ENCODE results near the gene C19orf73.
"Not testable (repeated sequence)": the region's sequence is repeated elsewhere in the genome, so short reads cannot be mapped to it uniquely, and the experiment has no call there.

The C19orf73 gene

DNA sequence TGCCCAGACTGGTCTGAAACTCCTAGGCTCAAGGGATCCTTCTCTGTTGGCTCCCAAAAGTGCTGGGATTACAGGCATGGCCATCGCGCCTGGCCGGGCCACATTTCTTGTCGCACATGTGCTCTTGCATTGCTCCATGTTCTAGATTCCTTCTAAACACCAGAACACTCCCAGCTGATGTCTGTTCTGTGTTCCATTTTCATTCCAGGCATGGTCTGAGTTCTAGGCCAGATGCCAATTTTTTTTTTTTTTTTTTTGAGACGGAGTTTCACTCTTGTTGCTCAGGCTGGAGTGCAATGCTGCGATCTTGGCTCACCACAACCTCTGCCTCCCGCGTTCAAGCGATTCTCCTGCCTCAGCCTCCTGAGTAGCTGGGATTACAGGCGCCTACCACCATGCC is 2.9 kb upstream of the C19orf73 start:
- not testable (repeated sequence) for FAIRE-seq

DNA sequence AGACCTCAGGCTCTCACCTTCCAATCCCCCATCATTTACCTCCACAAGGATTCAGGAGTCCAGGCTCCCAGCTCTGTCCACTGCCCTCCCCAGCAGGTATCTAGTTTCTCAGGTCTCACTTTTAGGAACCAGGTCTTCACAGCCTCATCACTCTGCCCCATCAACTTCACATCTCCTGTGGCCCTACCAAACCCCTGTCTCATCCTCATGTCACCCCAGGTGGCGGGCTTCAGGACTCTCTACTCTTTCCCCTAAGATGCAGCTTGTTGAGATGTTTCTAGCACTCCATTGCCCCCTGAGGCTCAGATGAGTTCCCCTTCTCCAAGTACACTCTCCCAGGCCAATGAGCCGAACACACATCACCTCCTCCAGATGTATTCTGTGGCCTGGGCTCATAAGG is 1.9 kb upstream of the C19orf73 start:
- no peak for FAIRE-seq

DNA sequence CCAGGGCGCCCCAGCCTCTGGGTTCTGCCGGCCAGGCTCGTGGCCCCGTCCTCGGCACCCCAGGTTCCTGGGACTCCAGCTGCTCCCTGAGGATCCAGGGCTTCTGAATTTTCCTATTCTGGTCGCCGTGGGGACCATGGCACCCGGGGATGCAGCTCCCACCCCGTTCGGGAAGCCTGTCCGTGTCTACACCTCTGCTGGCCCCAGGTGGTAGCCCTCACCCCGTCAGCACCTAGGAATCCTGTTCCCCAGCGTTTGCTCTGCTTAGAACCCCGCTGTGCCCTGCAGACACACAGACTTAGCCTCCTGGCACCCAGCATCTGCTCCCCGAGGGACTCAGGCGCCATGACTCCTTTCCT is 1.4 kb upstream of the C19orf73 start:
- no peak for FAIRE-seq

DNA sequence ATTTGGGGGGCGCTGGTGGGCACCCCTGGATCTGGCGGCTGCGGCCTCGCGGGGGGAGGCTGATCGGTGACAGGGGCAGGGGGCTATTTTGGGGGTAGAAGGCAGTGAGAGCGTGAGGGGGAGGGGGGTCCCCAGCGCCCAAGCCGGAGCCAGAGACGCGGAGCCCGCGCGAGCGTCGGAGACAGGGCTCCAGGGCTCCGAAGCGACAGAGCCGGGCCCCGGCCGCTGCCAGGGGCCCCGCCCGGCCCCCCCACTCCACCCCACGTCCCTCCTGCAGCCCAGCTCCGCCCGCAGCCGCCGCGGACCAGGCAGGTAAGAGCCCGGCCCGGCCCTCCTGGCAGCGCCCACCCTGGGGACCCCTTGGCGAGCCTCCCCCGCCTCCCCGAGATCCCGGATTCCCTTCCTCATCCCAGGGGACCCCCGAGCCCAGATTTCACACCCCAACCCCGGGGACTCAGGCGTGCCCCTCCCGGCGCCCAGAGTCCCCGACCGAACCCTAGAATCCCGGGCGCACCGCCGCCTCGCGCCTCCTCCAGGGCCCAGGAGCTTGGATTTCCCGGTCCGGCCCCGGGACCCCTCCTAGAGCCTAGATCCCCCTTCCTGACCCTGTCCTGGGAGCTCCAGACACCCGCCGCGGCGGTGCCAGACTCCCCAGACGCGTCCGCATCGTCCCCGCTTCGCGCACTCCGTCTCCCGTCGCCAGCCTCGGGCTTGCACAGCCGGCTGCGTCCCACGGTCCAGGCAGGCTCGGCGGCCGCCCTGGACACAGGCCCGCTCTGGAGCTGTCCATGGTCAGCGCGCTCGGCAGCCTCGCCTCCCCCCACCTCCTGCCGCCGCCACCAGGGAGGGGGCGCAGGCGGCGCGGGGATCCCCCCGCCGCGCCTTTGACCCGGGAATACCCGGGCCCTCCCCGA is 725 bp upstream of the C19orf73 start, which contains the start of gene PPFIA3:
Gene PPFIA3 (plus strand): TSS at position 134 of the 914 bp plus-strand sequence. CDS start 8,330 bp downstream, outside the sequence.
- no peak for FAIRE-seq

DNA sequence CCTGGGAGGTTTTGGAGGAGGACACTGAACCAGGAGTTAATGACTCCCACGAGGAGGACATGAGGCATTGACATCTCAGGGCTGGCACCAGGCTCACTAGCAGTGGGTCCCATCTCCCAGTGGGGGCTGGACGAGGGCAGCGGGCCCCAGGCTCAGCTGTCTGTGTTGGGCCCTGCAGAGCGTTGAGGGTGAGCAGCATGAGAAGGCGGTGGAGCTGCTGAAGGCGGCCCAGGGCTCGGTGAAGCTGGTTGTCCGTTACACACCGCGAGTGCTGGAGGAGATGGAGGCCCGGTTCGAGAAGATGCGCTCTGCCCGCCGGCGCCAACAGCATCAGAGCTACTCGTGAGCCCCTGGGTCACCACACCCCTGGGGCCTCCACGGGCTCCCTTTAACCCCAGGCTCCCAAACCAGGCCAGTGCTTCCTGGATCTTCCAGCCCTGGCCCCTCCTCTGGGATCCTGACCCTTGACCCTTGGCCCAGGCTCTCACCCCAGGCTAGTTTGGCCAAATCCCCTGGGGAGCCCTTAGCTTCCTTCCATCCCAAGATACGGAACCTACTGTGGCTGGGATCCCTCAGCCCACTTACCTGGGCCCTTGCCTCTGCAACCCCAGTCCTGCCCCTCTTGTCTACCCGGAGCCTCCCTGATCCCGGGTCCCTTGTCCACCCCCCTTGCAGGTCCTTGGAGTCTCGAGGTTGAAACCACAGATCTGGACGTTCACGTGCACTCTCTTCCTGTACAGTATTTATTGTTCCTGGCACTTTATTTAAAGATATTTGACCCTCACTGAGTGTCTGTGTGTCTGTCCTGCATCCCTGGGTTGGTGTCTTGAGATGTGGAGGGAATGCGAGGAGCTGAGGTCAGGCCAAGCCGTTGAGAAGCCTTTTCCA is 1.0 kb downstream of the C19orf73 start:
- no peak for FAIRE-seq

DNA sequence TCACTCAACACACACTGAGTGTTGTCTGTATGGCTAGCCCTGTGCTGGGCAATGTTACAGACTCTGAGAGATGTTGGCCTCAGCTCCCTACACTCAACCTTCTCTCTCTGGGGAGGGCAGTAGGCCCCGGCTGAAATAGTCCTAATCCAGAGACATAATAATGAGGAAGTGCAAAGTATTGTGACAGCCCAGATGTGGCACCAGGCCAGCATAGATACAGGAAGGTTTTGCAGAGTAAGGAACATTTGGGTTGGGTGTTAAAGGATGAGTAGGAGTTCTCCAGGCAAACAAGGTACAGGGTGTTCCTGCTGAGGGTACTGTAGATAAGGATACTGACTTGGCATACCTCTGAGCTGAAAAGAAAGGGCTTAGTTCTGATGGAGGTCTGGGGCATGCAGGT is 2.4 kb downstream of the C19orf73 start:
- FAIRE-seq: no peak

DNA sequence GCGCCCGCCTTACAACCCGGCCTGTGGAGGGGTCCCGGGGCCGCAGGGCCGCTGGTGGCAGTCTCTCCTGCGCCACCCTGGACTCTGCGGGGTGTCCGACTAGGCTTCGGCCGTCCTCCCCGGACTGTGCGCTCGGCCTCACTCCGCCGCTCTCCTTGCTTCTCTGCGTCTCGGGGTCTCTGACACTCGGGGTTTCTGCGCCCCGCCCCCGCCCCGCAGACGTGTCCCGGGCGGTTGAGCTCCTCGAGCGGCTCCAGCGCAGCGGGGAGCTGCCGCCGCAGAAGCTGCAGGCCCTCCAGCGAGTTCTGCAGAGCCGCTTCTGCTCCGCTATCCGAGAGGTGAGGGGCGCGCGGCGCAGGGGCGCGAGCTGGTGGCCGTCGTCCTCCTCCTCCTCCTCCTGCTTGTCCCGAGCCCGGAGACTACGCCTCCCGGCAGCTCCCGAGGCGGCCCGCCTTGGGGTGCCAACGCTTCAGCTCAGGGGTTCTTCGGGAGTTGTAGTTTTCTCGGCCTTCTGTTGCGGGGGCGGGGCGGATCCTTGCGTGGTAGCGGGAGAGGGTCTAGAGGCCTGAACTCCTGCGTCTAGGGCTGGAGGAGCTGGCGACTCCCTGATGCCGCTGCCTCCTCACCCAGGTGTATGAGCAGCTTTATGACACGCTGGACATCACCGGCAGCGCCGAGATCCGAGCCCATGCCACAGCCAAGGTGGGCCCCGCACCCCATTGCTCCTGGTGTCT is 4.1 kb downstream of the C19orf73 start:
- no peak for FAIRE-seq

DNA sequence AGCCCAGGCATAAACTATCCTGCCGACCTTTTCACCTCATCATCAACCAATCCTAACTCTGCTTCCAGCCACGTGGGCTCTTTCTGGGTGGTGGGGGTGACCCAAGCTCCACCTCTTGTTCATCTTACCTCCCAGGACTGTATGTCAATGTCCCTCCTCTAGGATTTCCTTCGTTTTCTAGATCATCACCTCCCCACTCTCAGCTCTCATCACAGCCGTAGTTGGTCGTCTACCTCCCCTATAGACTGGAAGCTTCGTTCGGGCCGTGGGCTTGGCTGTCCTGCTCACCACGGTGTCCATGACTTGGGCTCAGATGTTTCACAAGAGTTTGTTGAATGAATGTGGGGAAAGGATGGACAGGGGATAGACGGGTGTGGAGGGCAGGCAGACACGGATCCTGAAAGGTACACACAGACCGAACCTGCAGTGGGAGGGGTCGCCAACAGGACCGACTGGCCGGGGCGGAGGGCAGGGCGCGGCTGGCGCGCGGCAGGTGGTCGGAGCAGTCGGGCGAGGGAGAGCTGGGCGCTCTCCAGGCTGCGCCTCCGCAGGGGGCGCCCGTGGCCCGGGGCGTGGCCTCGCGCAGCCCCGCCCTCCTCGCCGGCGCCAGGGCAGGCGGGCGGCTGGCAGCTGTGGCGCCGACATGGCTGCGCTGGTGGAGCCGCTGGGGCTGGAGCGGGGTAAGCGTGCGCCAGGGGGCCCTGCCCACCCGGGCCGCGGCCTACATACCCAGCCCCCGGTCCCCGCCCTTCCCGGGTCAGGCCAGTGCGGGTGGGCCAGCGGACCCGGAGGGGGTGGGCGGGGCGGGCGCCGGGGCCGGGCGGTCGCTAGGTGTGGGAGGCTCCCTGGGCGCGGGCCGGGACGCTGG is 4.9 kb downstream of the C19orf73 start, which contains the start of gene LIN7B:
Gene LIN7B (plus strand): TSS at position 609 of the 868 bp plus-strand sequence. CDS start 35 bp downstream, at position 644.
- FAIRE-seq: no peak

DNA sequence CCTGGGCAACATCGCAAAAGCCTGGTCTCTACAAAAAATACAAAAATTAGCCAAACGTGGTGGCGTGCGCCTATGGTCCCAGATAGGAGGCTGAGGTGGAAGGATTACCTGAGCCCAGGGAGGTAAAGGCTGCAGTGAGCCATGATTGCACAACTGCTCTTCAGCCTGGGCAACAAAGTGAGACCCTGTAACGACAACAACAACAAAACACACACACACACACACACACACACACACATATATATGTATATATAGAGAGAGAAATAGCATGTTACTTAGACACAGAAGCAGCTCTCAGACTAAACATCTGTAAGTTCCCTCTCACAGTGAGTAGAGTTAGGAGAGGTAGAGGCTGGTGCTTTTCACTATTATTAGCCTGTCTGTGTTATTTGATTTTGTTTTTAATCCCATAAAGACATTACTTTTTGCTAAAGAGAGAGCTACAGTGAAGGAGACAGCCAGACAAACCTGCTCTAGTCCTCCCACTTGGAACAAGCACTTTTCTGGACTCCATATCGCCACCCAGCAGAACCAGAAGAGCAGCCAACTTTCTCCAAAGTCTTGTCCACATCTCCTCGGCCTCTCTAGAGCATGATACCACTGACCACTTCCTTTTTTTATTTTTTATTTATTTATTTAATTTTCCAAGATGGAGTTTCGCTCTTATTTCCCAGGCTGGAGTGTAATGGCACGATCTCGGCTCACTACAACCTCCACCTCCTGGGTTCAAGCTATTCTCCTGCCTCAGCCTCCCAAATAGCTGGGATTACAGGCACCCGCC is 7.5 kb downstream of the C19orf73 start:
- FAIRE-seq: no peak

DNA sequence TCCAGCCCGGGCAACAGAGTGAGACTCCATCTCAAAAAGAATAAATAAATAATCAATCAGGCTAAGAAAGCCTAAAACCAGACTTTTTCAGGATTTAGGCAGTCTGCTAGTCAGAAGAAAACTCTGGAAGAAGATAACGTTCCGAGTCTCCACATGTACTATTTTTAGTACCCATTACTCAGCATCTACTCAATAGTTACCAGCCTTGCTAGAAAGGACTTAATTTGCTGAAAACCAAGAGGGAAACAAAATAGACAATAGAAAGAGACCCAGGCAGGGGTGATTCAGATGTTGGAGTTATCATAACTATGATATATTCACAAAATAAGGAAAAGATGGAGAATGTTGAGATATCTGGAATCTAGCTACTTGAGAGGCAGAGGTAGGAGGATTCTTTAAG is 8.4 kb downstream of the C19orf73 start:
- no peak for FAIRE-seq

DNA sequence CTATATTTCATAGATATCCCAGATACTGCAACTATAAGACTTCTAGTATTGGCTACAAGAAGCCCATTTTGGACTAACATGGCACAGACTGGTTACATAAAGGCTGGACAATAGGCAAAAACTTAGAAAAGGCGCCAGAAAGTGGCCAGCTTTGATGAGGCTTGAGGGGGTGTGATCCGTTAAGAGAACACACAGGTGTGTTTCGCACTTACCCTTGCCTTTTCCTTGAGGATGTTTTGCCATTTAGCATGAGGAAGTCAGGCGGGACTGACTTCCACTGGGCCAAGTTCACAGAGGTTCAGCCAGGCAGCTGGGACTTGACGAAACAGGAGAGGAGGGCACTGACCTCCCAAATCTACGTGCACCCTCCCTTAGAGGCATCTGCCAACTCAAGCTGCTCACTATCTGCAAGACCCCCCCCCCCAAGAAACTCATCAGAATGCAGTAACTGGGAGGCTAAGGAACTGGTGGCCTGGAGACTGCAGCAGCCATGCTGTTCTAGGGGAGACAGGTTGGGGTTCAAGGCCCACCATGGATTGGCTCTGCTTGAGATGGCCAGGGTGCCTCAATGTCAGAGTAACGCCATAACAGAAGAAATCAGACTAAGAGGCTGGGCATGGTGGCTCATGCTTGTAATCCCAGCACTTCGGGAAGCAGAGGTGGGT is 9.2 kb downstream of the C19orf73 start:
- FAIRE-seq: no peak

DNA sequence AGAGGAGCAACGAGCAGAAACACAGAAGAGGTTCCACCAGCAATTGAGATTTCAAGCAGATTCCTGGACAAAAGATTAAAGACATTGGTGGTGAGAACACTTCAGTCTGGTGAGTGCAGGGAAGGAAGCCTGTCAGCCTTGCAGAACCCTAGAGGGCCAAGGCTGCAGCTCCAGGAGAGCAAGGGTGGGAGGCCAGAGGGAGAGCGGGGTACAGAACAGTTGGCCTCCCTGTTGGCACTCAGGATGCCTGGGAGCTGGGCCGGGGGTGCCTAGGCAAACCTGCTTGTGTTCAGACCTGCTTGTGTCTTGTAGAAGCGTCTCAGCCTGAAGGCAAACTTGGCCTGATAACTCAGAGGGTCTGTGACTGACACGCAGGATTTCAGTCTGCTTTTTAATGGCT is 9.9 kb downstream of the C19orf73 start:
- FAIRE-seq: no peak

DNA sequence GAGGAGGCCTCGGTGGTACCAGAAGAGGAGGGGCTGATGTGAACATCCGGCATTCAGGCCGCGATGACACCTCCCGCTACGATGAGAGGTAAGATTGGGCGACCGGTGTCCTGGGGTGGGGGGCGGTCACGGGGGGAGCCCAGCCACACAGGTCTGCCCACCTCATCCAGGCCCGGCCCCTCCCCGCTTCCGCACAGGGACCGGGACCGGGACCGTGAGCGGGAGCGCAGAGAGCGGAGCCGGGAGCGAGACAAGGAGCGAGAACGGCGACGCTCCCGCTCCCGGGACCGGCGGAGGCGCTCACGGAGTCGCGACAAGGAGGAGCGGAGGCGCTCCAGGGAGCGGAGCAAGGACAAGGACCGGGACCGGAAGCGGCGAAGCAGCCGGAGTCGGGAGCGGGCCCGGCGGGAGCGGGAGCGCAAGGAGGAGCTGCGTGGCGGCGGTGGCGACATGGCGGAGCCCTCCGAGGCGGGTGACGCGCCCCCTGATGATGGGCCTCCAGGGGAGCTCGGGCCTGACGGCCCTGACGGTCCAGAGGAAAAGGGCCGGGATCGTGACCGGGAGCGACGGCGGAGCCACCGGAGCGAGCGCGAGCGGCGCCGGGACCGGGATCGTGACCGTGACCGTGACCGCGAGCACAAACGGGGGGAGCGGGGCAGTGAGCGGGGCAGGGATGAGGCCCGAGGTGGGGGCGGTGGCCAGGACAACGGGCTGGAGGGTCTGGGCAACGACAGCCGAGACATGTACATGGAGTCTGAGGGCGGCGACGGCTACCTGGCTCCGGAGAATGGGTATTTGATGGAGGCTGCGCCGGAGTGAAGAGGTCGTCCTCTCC is 11.1 kb downstream of the C19orf73 start:
- no peak for FAIRE-seq

DNA sequence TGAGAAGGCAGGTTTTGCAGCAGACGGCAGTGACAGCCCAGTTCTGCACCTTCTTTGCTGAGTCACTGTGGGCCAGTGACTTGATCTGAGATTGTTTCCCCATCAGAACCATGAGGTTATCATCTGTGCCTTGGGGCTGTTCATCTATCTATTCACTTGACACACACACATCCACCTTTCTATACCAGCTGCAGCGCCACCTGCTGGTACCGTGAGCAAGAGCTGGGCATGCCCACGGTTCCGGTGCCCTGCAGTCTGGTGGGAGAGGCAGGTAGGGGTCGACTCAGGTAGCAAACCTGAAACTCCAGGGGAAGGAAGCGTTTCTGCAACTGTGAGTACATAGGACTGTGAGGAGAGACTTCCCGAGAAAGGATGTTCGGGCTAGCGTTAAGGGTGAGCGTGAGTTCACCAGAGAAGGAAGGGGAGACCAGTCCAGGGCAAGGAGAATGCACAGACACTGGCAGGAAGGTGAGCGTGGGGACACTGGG is 12.3 kb downstream of the C19orf73 start:
- FAIRE-seq: no peak

DNA sequence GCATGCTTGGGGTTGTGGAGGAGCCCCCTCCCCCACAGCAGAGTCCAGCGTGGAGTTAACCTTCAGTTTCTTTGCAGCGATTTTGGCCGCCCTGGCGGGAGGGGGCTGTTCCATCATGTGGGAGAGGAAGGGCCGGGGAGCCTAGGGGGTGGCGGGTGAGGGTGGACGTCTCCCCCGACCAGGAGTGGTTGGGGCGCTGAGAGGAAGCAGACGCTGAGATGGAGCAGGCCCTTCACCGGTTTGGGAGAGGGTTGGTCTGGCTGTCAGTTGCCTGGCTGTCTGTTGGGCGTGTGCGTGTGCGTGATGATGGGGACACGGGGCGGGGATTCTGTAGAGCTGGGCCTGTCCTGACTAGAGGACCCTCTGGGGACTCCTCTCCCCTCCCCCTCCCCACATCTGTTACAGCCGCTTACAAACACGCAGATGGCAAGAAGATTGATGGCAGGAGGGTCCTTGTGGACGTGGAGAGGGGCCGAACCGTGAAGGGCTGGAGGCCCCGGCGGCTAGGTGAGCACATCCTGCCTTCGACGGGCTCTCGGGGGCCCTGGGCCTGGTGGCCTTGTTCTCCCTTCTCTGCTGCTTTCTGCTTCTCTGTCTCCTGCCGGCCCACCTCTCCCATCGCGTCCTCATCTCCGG is 14.6 kb downstream of the C19orf73 start:
- no peak for FAIRE-seq

DNA sequence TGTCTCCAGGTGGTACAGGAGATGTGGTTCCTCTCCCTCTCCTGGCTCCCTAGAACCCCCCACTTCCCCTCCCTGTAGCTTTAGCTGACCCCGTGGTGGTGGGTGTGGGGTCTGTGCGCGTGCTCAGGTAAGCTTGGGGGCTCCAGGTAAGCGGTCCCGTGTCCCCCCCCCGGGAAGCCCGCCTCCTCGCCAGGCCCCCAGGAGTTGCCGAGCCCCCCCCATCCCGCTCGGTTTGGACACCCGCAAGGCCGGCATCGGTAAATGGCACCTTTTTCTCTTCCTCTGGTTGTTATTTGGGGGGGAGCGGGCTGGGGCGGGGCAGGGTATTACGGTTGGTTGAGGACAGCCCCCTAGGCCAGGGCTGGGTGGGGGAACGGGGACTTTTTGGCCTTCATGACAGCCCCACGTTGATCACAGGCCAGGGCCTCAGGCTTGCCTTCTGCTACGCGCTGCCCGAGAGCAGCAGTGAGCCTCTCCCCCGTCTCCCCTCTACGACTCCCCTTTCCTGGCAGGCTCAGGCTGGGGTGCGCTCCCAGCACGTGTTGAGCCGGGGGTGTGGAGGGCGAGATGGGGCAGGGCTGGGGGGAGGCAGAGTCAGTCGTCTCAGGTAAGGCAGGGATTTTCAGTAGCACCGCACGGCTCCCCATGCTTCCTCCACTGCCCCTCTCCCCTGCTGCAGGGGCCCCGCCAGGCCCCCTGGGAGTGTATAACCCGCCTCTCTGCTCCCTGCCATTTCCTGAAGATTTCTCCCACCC is 15.4 kb downstream of the C19orf73 start:
- FAIRE-seq: no peak

DNA sequence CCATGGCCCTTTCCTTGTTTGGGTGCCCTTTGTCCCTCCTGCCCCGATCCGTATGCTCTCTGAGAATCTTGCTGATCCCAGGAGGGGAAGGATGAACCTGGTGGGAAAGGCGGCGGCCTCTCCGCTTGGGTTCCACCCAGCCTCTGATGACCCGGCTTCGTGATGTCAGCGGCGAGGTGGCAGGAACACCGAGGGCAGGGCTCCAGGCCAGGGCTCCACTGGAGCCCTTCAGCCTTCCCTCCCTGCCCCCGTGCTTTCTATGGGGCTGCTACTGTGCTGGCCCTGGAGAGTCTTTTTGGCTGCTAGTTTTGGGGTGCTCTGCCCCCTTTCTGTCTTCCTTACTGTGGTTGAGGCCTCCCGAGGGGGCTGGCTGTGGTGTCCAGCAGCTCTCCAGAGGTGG is 16.6 kb downstream of the C19orf73 start:
- FAIRE-seq: no peak

DNA sequence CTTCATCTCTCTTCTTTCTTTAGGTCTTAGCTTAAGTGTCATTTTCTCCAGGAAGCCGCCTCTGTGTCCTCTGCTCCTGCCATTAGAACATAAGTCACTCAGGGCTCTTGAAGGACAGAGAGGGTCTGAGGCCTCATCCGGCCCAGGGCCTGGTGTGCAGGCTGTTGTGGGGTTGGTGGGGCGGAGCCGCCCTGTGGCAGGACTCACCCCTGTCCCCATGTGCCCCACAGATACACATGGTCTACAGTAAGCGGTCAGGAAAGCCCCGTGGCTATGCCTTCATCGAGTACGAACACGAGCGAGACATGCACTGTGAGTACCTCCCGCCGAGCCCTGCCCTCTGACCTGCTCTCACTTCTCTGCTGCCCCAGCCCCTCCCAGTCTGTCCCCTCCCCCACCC is 17.8 kb downstream of the C19orf73 start:
- FAIRE-seq: no peak
